ENCODE data around the gene FCN3.

Gene FCN3

DNA sequence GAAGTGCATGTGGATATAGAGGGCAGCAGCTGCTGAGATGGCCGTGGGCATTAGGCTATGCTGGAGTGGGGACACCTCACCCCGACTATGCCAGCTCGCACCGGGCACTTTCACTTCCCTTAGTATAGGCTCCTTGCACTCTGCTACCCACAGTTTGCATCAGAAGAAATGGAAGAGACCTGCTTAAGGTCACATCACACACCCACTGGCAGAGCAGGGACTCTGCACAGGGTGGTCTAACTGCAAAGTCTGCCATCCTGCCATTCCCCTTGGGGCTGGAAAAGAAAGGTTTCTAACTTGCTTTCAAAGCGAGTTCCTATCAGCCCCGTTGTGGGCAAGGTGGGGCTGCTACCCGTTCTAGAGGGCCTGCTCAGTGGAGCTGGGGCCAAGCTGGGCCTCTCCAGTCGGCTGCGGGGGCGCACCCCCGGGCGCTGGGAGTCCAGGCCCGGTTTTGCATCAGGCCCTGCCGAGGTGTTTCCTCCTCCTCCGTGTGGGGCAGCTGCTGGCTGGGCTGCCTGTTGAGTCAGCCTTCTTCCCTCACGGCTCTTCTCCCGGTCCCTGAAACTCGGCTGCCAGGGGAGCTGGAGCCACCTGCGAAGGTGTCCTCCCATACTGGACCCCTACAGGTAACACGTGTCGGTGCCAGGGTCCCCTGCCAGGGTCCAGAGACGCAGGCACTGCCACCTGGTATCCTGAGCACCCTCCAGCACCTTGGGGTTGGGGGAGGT is 32.9 kb downstream of the FCN3 start, which contains the start of gene SYTL1:
Gene SYTL1 (plus strand): TSS at position 498 of the 728 bp plus-strand sequence. CDS start 3,313 bp downstream, outside the sequence.
- Histone ChIP-seq H3K4me1 (ENCODE audit: low read depth, poor library complexity, severe bottlenecking) (no peaks in the 10 kb centered on the region), H3K79me2 (ENCODE audit: insufficient read depth, low read depth) (no peaks in the 10 kb centered on the region), H3K9ac (no peak within 1 kb of the TSS), H3K4me3 (IDR thresholded peaks at IDR 0.05; ENCODE audit: insufficient read depth, low read depth, low read length) (no peak within 1 kb of the TSS), H3K27me3 (ENCODE audit: insufficient read depth, low read depth) (no peaks in the 10 kb centered on the region), H3K4me2 (no peak within 1 kb of the TSS), H3K36me3 (ENCODE audit: insufficient read depth) (no peaks in the 10 kb centered on the region), H3K27ac (no peak within 1 kb of the TSS), H2AFZ (ENCODE audit: low read depth) (no peak within 1 kb of the TSS), H4K20me1 (ENCODE audit: insufficient read depth) (no peaks in the 10 kb centered on the region)
- TF ChIP-seq, protein P1, sequence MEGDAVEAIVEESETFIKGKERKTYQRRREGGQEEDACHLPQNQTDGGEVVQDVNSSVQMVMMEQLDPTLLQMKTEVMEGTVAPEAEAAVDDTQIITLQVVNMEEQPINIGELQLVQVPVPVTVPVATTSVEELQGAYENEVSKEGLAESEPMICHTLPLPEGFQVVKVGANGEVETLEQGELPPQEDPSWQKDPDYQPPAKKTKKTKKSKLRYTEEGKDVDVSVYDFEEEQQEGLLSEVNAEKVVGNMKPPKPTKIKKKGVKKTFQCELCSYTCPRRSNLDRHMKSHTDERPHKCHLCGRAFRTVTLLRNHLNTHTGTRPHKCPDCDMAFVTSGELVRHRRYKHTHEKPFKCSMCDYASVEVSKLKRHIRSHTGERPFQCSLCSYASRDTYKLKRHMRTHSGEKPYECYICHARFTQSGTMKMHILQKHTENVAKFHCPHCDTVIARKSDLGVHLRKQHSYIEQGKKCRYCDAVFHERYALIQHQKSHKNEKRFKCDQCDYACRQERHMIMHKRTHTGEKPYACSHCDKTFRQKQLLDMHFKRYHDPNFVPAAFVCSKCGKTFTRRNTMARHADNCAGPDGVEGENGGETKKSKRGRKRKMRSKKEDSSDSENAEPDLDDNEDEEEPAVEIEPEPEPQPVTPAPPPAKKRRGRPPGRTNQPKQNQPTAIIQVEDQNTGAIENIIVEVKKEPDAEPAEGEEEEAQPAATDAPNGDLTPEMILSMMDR (conservative IDR thresholded peaks at IDR 0.05; ENCODE audit: low read depth, low read length): no peak

DNA sequence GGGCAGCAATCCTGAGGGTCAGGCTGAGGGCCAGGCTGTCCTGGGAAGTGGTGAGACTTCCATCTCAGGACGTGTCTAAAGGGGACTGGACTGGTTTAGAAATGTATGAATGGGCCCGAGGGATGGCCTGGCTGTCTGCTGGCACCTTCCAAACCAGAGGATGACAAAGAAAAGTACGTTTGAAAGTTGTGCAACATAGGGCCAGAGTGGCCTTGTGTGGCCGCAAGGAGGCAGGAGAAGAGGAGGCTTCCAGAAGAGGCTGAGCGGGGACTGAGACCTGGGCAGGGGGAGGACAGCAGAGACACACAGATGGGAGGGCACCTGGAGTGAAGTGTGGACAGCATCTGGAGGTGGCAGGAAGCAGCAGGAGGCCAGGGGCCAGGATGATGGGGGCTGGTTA is 35.4 kb downstream of the FCN3 start:
- Histone ChIP-seq H3K27ac (no peak overlapping the region), H3K27me3 (ENCODE audit: insufficient read depth, low read depth) (no peaks in the 10 kb centered on the region), H3K4me2 (no peak overlapping the region), H3K4me1 (ENCODE audit: low read depth, poor library complexity, severe bottlenecking) (no peaks in the 10 kb centered on the region), H3K4me3 (IDR thresholded peaks at IDR 0.05; ENCODE audit: insufficient read depth, low read depth, low read length) (no peak overlapping the region), H3K36me3 (ENCODE audit: insufficient read depth) (no peaks in the 10 kb centered on the region), H3K9ac (no peak overlapping the region), H3K79me2 (ENCODE audit: insufficient read depth, low read depth) (no peaks in the 10 kb centered on the region), H2AFZ (ENCODE audit: low read depth) (no peak overlapping the region), H4K20me1 (ENCODE audit: insufficient read depth) (no peaks in the 10 kb centered on the region)
- TF ChIP-seq, protein P1 (conservative IDR thresholded peaks at IDR 0.05; ENCODE audit: low read depth, low read length): no peak

DNA sequence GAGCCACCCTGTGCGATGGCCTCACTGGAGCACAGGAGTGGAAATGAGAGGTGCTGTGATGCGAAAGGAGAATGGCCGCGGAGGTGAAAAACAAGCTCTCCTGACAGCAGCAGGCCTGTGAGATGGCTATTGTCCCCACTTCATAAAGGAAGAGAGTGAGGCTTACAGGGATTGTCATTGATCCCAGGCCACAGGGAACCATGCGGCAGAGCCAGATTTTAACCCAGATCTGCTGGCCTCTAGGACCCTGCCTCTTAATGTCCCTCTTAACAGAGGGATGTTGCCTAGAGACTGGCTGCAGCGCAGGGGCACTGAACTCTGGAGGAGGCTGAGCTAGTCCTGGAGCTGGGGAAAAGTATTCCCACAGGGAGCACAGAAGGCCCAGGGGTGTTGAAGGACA is 35.9 kb downstream of the FCN3 start:
- Histone ChIP-seq H4K20me1 (ENCODE audit: insufficient read depth) (no peaks in the 10 kb centered on the region), H3K79me2 (ENCODE audit: insufficient read depth, low read depth) (no peaks in the 10 kb centered on the region), H3K4me2 (no peak overlapping the region), H3K36me3 (ENCODE audit: insufficient read depth) (no peaks in the 10 kb centered on the region), H3K27ac (no peak overlapping the region), H3K4me1 (ENCODE audit: low read depth, poor library complexity, severe bottlenecking) (no peaks in the 10 kb centered on the region), H3K27me3 (ENCODE audit: insufficient read depth, low read depth) (no peaks in the 10 kb centered on the region), H3K4me3 (IDR thresholded peaks at IDR 0.05; ENCODE audit: insufficient read depth, low read depth, low read length) (no peak overlapping the region), H3K9ac (no peak overlapping the region), H2AFZ (ENCODE audit: low read depth) (no peak overlapping the region)
- TF ChIP-seq, protein P1 (conservative IDR thresholded peaks at IDR 0.05; ENCODE audit: low read depth, low read length): no peak

DNA sequence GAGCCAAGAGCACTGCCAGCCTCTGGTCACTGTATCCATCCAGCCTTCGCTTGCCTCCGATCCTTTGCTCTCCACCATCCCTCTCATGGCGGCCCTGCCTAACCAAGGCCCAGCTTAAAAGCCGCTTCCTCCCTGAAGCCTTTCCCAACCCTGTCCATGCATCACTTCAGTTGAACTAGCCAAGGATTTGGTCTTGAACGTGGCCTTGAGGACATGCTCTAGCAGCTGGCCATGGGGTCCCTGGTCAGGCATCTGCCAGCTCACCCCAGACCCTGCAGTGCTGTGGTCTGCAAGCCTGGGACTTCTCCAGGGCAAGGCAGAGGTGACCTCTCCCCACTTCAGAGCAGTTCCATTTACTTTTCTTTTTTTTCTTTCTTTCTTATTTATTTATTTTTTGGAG is 37.9 kb downstream of the FCN3 start:
- H3K9ac ChIP-seq: no peak overlapping the region
- TF ChIP-seq, protein P1 (conservative IDR thresholded peaks at IDR 0.05; ENCODE audit: low read depth, low read length): no peak
- no peak overlapping the region for H3K27ac ChIP-seq
- H3K36me3 ChIP-seq (ENCODE audit: insufficient read depth): no peaks in the 10 kb centered on the region
- no peaks in the 10 kb centered on the region for H3K27me3 ChIP-seq (ENCODE audit: insufficient read depth, low read depth)
- no peaks in the 10 kb centered on the region for H3K4me1 ChIP-seq (ENCODE audit: low read depth, poor library complexity, severe bottlenecking)
- no peaks in the 10 kb centered on the region for H4K20me1 ChIP-seq (ENCODE audit: insufficient read depth)
- H3K79me2 ChIP-seq (ENCODE audit: insufficient read depth, low read depth): no peaks in the 10 kb centered on the region
- no peak overlapping the region for H3K4me3 ChIP-seq (IDR thresholded peaks at IDR 0.05; ENCODE audit: insufficient read depth, low read depth, low read length)
- no peak overlapping the region for H2AFZ ChIP-seq (ENCODE audit: low read depth)
- no peak overlapping the region for H3K4me2 ChIP-seq
